Neural progenitor cell (in vitro differentiated cells): ENCODE measurements around the gene KBTBD8.

ENCODE experiments used
- CTCF ChIP-seq: fragments of 200-600 bp; sonication (generic); IDR thresholded peaks from 2 replicates; pipeline ENCODE4 v1.5.1; 2017; ENCODE audit warnings: antibody characterized with exemption, mild to moderate bottlenecking
- EZH2phosphoT487 ChIP-seq: fragments of 200-600 bp; sonication (generic); IDR thresholded peaks from 2 replicates; pipeline ENCODE4 v1.6.1; 2017; ENCODE audit warnings: antibody characterized with exemption

GRCh38 chr3:67045711-67046465 is 47.8 kb downstream of the KBTBD8 start:
- TF ChIP-seq CTCF (no peak), EZH2phosphoT487 (no peak)
